NAMALWA (cell line): ENCODE data around the gene NFATC3.

Experiments
- DNase-seq: peaks from one replicate; pipeline ENCODE4 v3.0.0-alpha.2; 2015; ENCODE audit warnings: low spot score

NFATC3 gene

DNA sequence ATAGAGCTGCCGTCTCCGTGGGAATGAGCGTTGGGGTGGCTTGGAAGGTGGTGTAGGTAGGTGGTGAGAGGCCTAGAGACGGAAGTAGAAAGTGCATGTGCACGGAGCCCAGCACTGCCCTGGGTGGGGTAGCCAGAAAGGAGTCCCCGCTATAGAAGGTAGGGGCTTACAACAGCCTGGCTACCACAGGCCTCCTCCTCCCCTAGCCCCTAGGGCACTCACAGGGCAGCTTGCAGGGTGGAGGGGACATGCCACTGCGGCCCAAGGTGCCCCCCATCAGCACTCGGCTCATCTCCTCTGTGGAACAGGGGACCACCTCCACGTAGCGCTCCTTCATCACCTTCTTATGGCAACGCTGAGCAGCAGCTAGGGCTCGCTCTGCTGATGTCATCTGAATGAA lies 145.8 kb downstream of the NFATC3 start:
- no peak for DNase-seq

DNA sequence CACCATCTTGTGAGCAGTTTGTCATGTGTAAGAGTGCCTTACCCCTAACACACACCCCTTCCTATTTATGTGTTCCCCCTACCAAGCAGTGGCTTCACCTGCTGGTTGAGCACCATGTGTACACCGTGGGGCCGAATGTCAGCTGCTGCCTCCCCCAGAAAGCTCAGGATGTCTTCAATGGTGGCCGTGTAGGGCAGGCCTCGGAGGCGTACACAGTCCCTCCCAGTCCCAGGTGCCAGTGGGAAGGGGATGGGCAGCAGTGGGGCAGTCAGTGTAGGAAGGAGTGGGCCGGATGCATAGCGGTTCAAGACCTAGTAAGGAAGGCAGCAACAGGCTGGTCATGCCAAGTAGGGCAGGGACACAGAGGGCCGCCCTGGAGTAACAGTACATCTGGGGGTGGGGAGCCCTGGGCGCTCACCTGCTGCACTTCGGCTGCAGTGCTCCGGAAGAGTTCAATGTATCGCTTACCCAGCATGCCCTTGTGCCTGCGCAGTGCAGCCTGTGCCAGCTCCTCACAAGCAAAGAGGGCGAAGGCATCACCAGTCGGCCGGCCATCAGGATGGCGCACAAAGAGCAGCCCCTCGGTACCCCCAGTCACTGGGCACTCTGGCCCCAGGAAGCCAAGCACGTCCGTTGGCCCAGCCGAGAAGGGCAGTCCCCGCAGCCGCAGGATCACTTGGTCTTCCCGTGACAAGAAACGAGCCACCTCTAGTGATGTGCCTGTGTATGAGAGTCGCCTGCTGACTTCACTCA lies 146.4 kb downstream of the NFATC3 start:
- no peak for DNase-seq

DNA sequence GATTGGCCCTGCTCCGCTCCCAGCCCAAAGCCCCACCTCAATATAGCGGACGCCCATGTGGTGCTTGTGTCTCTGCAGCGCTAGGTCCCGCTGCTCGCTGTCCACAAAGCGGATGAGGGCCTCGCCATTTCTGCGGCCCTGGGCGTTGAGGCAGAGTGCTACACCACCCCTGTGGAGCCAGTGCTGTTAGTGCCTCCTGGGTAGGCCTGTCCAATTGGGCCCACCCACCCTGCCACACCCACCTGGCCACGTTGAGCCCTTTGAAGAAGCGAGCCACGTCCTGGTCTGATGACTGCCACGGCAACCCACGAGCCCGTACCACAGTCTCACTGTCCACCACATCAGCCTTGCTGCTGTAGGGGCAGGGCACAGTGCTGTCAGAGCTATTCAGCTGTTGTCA lies 147.2 kb downstream of the NFATC3 start:
- no peak for DNase-seq

DNA sequence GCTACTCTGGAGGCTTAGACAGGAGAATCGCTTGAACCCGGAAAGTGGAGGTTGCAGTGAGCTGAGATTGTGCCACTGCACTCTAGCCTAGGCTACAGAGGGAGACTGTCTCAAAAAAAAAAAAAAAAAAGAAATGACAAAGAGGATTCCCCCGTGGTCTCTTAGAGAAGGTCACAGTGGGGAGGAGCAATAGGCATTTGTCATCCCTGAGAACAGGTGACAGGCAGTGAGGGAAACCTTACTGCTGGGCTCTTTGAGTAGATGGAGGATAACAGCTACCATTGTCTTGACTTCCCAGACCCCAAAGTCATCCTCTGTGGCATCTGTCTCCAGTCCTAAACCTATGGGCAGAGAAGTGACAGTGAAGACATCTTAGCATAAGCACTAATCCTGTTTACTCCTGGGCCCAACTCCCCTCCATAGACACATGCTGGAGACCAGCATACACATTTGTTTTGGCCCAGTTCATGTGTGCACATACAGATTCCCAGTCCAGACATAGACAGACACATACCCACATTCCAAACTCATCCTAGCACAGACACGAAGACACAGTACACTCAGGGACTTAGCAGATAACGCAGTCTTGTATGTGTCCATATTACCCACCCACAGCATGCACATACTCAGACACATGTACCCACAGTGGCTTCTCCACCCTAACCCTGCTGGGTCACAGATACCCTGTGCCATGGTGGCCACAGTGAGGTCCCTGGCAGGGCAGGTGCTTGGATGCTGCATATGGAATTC lies 148.1 kb downstream of the NFATC3 start:
- no peak for DNase-seq

DNA sequence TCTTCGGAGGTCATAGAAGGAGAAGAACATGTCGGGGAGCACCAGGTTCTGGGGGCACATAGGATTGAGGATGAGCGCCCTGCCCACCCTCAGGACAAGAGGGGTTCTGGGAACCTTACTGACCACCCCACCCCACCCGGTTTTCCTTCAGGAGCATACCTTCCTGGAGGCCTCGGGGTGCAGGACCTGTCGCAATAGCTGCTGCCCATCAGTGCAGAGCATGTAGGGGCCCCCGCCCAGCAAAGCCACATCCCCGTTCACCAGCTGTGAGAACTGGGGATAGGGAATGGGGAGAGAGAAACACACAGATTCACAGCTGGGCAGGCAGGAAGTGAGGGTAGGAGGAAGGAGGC lies 148.6 kb downstream of the NFATC3 start:
- no peak for DNase-seq

DNA sequence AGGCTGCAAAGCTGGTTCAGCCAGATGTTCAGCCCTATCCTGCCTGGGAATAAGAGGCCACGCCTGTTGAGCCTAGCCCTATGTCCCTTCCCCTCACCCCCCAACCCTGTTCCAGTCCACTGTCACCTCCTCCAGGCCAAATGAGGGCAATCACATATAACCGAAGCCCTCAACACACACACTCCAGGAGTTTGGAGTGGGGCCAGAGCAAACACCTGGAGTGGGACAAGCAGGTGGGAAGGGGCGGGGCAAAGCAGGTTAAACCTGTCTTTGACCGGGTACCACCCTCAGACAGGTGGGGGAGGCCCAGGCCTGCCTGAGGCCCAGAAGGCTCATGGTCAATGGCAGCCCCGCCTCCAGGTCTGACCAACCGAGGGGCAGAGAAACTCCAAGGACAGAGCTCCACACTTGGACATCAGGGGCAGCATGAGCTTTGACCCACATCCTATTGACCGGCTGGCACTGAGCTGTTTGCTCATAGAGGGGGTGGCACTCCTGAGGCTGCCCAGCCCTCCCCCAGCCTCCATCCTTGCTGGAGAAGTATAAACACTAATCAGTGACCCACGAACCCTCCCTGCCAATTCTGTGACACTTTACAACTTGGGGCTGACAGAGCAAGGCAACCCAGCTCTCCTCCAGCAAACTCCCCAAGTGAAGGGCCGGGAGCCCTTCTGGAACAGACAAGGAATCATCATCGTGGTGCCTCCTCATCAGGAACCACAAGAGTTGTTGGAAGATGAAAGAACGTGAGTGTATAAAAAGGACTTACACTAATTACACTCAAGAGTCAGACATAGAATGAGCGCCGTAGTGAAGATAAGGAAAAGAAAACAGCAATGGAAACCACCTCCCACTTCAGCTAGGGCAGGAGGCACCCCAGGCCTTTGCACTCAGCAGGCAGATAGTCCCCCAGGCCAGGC lies 149.3 kb downstream of the NFATC3 start:
- DNase-seq = peak; percentile 38

DNA sequence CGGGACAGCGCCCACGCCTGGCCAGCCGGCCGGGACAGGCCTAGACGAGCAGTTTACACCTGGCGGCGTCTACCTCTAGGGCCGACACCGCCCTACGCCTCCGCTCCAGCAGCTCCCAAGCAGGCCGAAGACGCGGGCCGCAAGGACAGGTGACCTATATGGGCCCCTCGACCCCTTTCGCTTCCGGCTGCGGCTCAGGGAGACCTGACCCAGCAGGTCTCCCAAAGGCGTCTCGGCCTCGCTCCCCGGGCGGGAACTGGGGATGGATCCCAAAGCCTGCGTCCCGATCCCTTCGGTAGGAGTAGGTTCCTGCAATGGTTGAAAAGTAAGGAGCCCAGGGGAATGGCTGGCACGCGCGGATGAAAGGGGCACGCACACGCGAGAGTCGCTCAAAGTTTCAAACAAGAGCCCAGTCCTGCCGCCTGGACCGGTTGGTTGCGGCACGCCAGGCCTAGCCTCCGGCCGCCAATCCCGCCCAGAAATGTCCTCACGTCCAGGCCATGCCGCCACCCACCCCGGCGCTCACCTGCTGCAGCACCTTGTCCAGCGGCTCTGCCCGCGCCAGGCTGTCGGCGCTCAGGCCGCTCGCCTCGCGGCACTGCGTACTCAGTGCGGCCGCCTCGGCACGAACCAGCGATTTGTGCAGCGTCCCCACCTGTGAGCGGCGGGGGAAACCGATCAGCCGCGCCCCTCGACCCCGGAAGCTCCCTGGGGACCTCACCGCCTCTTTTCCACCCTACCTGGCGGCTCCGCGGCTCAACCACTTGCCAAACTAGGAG lies 150.1 kb downstream of the NFATC3 start:
- DNase-seq = no peak

DNA sequence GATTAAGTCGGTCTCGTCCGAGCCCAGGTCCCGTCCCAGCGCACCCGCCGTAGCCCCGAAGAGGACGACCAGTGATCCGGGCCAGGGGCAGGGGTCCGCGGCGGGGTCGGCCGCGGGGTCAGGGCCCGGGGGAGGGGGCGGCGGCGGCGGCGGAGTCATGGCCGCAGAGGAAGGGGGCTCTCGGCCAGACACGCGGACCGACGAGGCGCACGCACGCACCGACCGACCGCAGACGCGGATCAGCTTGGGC lies 150.6 kb downstream of the NFATC3 start, which contains the start of gene ESRP2:
Gene ESRP2, minus strand, starts transcription at position 241 of the 250 bp plus-strand sequence. Its CDS starts 82 bp downstream, at position 159.
- no peak for DNase-seq

DNA sequence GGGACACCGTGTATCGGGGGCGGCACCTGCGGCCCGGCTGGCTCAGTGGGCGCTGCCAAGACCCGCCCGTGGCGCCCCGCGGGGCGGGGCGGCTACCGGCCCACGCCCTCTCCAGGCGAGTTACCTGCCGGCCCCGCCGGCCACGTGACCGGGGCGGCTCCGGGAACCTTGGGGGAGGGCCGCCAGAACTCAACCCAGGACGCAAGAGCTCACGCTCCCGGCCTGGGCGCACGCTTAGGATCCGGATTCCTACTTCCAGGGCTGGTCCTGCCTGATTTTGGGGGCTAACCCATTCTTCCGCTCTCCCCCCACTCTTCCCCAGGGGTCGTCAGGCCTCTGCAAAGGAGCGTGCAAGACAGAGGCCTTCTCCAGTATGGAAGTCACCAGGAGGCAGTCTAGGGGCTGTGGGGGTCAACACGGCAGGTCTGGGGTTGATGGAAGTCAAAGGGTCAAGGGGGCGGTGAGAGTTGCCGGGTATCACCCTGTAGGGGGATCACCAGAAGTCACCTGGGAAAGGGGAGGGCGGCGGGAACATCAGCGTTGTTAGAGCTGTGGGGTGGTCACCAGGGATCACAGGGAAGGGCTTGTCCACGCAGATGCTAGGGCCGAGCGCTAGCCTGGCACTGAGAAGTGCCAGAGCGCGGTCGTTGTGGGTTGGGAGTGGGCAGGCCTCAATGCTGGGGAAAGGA lies 151.1 kb downstream of the NFATC3 start:
- DNase-seq = no peak

DNA sequence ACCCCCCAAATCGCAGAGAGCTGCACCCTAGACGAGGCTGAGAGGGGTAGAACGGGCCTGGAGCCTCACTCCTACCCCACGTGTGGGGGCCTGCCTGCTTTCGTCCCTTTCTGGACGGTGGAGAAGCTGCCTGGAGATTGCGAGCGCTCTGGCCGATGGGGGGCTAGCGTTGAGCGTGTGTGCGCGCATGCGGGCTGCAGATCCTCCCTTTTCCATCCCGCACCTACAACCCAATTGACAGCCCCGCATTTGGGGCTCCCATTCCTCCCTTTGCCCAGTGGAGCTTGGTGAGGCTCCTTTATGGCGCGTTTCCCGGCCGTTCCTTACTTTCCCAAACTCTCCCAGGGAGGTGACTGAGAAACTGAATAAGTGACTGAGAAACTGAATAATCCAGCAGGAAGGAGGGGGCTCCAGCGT lies 151.7 kb downstream of the NFATC3 start:
- no peak for DNase-seq

DNA sequence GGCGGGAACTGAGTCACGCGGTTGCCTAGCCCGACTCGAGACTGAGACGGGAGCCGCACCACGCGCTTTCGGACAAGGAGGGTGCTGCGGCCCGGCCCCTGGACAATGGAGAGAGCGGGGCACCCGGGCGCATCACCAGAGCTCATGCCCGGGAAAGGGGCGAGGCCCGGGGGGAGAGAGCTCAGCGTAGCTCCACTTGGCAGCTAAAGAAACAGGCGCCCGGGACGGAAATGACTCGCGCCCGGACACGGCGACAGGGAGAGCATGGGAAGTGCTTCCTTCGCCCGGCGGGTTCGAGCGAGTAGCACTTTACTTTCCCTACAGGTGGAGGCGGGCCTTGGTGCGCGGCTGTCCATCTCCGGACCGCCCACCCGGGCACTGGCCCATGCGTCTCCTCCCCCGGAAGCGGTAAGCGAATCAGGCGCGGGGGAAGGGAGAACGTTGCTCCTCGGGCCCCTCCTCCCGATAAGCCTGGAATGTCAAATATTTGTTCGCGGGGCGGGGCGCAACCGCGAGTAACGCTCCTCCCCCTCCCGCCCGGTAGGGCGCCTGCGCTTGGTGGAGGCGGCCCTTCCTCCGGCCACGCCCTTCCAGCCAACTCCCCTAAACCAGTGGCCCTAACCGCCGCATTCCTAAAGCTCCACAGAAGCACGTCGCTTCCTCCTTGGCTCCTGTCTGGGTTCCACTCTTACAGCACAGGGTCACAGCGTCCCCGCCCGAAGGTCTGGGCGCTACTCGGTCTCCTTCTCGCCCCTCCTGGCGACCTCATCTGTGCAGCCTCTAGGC lies 152.3 kb downstream of the NFATC3 start:
- peak; percentile 93 for DNase-seq

DNA sequence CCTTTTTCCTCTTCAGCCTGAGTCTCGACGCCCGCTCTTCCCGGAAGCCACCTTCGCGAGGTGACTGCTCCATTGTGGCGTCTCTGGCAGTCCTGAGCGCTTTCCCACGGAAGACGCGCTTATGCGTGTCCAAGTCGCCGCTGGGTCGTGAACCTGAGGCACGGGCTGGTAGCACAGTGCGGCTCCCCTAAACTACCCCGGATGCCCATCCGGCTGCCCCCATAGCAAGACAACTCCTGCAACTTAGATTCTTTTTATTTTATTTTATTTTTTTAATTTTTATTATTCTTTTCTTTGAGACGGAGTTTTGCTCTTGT lies 152.8 kb downstream of the NFATC3 start:
- DNase-seq = no peak

DNA sequence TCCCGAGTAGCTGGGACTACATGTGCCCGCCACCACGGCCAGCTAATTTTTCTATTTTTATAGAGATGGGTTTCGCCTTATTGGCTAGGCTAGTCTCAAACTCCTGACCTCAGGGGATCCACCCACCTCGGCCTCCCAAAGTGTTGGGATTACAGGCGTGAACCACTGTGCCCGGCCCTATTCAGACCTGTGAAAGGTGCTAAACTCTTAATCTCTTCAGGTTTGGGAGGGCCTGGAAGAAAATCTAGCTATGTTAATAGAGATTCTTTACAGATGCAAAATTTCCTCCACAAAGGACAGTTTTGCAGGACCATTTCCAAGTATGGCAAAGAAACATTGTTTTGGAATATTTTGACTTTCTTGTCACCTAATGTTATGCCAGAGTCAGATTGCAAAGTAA lies 156.9 kb downstream of the NFATC3 start:
- DNase-seq = no peak

DNA sequence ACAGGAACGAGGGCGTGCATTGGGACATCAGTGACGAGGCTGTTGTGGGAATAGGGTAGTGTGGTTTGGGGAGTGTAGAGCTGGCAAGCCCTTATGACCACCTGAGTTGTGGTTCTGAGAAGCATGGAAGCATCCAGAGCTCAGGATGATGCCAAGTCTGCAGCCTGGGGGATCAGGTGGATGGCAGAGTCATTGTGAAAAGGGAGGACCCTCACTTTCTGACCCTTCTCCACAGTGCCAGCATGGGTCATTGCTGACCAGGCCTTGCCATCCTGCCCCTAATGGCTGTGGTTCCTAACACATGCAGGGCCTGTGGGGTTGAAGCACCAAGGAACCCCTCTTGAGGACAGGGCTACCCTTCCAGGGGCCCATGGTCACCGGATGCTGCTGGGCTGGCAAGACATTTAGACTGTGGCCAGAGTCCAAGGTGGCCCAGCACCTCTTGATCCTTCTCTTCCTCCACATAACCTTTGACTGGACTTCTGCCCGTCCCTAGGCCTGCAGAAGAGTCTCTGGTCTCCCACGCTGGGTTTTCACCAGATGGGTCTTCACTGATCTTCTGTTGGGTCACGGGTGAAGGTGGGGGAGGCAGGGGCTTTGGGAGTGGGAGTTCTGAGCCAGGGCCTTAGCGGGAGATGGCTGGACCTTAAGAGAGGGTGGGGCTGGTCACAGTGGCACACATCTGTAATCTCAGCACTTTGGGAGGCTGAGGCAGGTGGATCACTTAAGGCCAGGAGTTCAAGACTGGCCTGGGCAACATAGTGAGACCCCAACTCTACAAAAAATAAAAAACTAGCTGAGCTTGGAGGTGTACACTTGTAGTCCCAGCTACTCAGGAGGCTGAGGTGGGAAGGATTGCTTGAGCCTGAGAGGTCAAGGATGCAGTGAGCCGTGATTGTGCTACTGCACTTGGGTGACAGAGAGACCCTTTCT lies 158.0 kb downstream of the NFATC3 start:
- no peak for DNase-seq

DNA sequence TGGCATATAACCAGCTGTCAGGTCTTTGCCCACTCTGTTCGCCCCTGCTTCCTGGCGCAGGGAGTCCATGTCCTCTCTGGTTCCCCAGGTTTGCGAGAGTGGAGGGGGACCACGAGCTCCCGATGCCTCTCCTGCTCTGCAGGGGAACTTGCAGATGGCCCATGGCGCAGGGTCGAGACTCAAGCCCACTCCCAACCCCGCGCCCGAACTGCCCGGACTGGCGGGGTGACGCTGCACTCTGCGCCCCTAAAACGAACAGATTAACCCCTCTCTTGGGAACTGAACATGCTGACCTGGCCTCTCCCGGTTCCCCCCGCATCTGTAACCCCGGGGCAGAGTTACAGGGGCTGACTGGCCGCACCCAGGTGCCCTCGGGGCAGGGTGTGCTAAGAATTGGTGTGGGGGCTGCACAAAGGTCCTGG lies 159.3 kb downstream of the NFATC3 start:
- no peak for DNase-seq

DNA sequence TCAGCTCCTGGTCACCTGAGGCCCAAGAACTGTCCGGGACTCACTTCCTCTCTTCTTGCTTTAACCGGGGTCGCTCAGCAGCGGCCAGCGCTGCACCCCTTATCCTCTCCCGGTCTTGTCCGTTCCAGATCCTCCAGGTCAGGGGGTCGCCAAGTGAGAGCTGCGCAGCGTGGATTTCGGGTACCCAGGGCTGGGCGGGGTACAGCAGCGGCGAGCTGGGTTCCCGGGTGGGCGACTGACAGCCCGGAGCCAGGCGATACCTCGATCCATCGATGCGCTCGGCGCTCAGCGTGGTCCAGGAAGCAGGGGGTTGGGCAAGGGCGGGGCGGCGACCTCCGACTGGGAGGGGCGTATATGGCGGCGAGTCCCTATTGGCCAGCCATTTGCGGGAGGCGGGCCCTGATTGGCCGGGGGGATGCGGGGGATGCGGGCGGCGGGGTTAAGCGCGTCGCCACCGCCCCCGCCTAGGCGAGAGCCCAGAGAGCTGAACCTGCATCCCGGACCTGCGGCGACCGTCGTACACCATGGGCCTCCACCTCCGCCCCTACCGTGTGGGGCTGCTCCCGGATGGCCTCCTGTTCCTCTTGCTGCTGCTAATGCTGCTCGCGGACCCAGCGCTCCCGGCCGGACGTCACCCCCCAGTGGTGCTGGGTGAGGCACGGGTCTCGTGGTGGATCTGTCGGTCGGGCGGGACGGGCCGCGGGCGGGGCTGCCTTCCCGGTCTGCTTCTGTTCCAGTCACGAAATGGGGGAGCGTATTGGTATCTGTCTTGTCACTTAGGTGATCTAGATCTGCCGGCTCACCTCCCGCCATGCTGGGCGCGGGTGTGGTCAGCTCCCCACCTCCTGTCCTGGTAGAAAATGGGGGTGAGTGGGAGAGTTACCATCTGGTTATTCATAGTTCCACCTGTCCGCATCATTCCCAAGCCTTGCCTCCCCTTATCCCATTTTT lies 160.0 kb downstream of the NFATC3 start, which contains the start of gene PLA2G15:
Gene PLA2G15, plus strand, starts transcription at position 471 of the 951 bp plus-strand sequence. Its CDS starts 54 bp downstream, at position 525.
- peak; percentile 93 for DNase-seq

DNA sequence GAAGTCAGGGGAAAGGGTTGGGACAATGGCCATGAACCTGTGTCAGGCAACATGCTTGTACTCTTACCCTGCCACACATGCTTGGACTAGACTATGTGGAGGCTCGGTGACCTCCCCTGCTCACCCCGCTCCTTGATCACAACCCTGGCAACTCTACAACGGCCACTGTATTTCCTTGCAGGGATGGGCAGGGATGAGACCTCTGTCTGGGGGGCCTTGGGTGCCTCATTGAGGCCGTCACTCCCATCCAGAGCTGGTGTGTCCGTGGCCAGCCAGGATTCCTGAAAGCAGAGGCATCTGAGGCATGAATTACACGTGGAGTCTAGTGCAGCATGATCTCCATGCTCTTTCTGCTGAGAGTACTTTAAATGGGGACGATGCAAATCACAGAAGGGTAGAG lies 161.0 kb downstream of the NFATC3 start:
- DNase-seq = no peak

DNA sequence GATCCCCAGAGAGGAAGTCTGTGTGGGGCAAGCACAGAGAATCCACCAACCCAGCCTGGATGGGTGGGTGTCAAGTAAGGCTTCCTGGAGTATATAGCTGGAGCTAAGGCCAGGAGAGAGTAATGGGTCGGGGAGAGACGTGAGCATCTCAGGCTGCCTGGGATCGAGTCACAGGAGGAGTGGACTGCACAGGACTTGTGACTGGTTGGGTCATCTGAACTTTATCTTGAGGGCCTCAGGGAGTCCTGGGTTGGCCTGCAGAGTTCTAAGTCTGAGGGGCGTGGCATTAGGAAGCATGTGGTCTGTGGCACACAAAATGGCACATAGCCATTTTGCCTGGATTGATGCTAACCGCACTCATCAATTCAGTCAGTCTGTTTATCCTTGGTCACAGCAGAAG lies 161.5 kb downstream of the NFATC3 start:
- no peak for DNase-seq
